SU-DHL-6 (cell line): ENCODE measurements around the gene ACTMAP.

Experiments used
- H2AFZ ChIP-seq: fragments of 200-600 bp; sonication (generic); 2 replicates; pipeline ENCODE4 v1.6.1; 2014; ENCODE audit warnings: low read depth, mild to moderate bottlenecking, moderate library complexity, mixed read lengths, antibody characterized with exemption, low read length; ENCODE audit not compliant: severe bottlenecking
- H3F3A ChIP-seq: fragments of 200-600 bp; shearing (Covaris generic); 2 replicates; pipeline ENCODE4 v1.6.0; 2016; ENCODE audit warnings: antibody characterized with exemption, mild to moderate bottlenecking; ENCODE audit not compliant: insufficient read depth
- H3K27ac ChIP-seq: fragments of 200-600 bp; sonication (generic); 2 replicates; pipeline ENCODE4 v1.5.1; 2016; ENCODE audit warnings: low read depth, mild to moderate bottlenecking, low read length, moderate library complexity, mixed read lengths
- H3K27me3 ChIP-seq: fragments of 200-600 bp; sonication (generic), shearing (Covaris generic); 2 replicates; pipeline ENCODE4 v1.6.0; 2014; ENCODE audit warnings: mild to moderate bottlenecking, low read length
- H3K36me3 ChIP-seq: fragments of 200-600 bp; sonication (generic); 2 replicates; pipeline ENCODE4 v1.6.1; 2014; ENCODE audit warnings: mild to moderate bottlenecking, low read length, mixed read lengths
- H3K4me2 ChIP-seq: fragments of 300-600, 200-600 bp; shearing (Covaris generic), sonication (generic); 2 replicates; pipeline ENCODE4 v1.6.0; 2014; ENCODE audit warnings: low read length, low read depth, mild to moderate bottlenecking; ENCODE audit not compliant: poor library complexity, severe bottlenecking
- H3K4me3 ChIP-seq: fragments of 200-600 bp; sonication (generic); 2 replicates; pipeline ENCODE4 v1.5.1; 2014; ENCODE audit warnings: antibody characterized with exemption, low read length, mild to moderate bottlenecking, mixed read lengths; ENCODE audit not compliant: insufficient read depth, poor library complexity, severe bottlenecking
- H3K79me2 ChIP-seq: fragments of 200-600 bp; sonication (generic); 2 replicates; pipeline ENCODE4 v1.6.1; 2014; ENCODE audit warnings: mild to moderate bottlenecking, low read length, moderate library complexity; ENCODE audit not compliant: insufficient read depth
- H3K9ac ChIP-seq: fragments of 200-600 bp; sonication (generic); 2 replicates; pipeline ENCODE4 v1.7.0; 2014; ENCODE audit warnings: mild to moderate bottlenecking, low read length
- H3K9me2 ChIP-seq: fragments of 200-600 bp; sonication (generic); replicated peaks from 2 replicates; pipeline ENCODE4 v1.6.1; 2014; ENCODE audit warnings: low read length; ENCODE audit not compliant: insufficient read depth
- H3K9me3 ChIP-seq: fragments of 200-600 bp; sonication (generic); 2 replicates; pipeline ENCODE4 v1.6.1; 2014; ENCODE audit warnings: low read length, mixed read lengths; ENCODE audit not compliant: insufficient read depth
- H4K20me1 ChIP-seq: fragments of 200-600 bp; sonication (generic); 2 replicates; pipeline ENCODE4 v1.6.1; 2014; ENCODE audit warnings: low read depth, mild to moderate bottlenecking, antibody characterized with exemption, low read length, moderate library complexity, mixed read lengths
- CTCF ChIP-seq: fragments of 200-600 bp; sonication (generic); IDR thresholded peaks from one replicate; pipeline ENCODE4 v1.5.1; 2017; ENCODE audit warnings: antibody characterized with exemption, mild to moderate bottlenecking, low read length, moderate library complexity; ENCODE audit not compliant: insufficient read depth, poor library complexity, severe bottlenecking
- EZH2phosphoT487 ChIP-seq: fragments of 200-600 bp; sonication (generic), shearing (Covaris generic); conservative IDR thresholded peaks from 2 replicates; pipeline ENCODE4 v1.6.1; 2018; ENCODE audit warnings: mild to moderate bottlenecking, antibody characterized with exemption, low read length, moderate library complexity, mixed read lengths

Gene ACTMAP

GRCh38 chr19:40693896-40694295, 56.4 kb downstream of the ACTMAP start:
- H3K4me3 ChIP-seq = no peak overlapping the region
- no peaks in the 10 kb centered on the region for H3K9me3 ChIP-seq
- no peaks in the 10 kb centered on the region for H3K27me3 ChIP-seq
- H3K4me2 ChIP-seq = no peak overlapping the region
- no peak overlapping the region for H3K9ac ChIP-seq
- H3K27ac ChIP-seq = no peak overlapping the region
- H3K79me2 ChIP-seq = no peaks in the 10 kb centered on the region
- H3K9me2 ChIP-seq = no peaks in the 10 kb centered on the region
- H3F3A ChIP-seq = no peaks in the 10 kb centered on the region
- H4K20me1 ChIP-seq = no peaks in the 10 kb centered on the region
- no peak overlapping the region for H2AFZ ChIP-seq
- H3K36me3 ChIP-seq = no peaks in the 10 kb centered on the region
- TF ChIP-seq EZH2phosphoT487 (no peak), CTCF (no peak)

GRCh38 chr19:40693150-40693788, 57.0 kb downstream of the ACTMAP start:
- H3K9me2 ChIP-seq = no peaks in the 10 kb centered on the region
- no peak overlapping the region for H2AFZ ChIP-seq
- H4K20me1 ChIP-seq = no peaks in the 10 kb centered on the region
- H3K4me2 ChIP-seq = no peak overlapping the region
- H3K9ac ChIP-seq = no peak overlapping the region
- H3K36me3 ChIP-seq = no peaks in the 10 kb centered on the region
- TF ChIP-seq CTCF (no peak), EZH2phosphoT487 (no peak)
- no peaks in the 10 kb centered on the region for H3F3A ChIP-seq
- H3K4me3 ChIP-seq = no peak overlapping the region
- H3K79me2 ChIP-seq = no peaks in the 10 kb centered on the region
- H3K27ac ChIP-seq = no peak overlapping the region
- H3K27me3 ChIP-seq = no peaks in the 10 kb centered on the region
- no peaks in the 10 kb centered on the region for H3K9me3 ChIP-seq

- Histone ChIP-seq H3K4me3 (no peak overlapping the region), H3K4me2 (no peak overlapping the region), H3K9ac (no peak overlapping the region)
Observed at GRCh38 chr19:40692212-40692551, 58.1 kb downstream of the ACTMAP start.

More at GRCh38 chr19:40692212-40692551, 58.1 kb downstream of the ACTMAP start:
- no peaks in the 10 kb centered on the region for H3K9me2 ChIP-seq
- H3K27ac ChIP-seq = no peak overlapping the region
- no peaks in the 10 kb centered on the region for H3F3A ChIP-seq
- TF ChIP-seq CTCF = no peak
- no peak for TF ChIP-seq EZH2phosphoT487
- no peaks in the 10 kb centered on the region for H3K36me3 ChIP-seq
- H2AFZ ChIP-seq = no peak overlapping the region
- H4K20me1 ChIP-seq = no peaks in the 10 kb centered on the region
- no peaks in the 10 kb centered on the region for H3K79me2 ChIP-seq
- no peaks in the 10 kb centered on the region for H3K9me3 ChIP-seq
- H3K27me3 ChIP-seq = no peaks in the 10 kb centered on the region
